Suppressor macrophage treated with lipopolysaccharide for 4 hours (primary cell): Measurements from ENCODE around the gene KCTD2.

Source experiments
- DNase-seq: peaks from one replicate; pipeline ENCODE4 v3.0.0-alpha.2; 2020

KCTD2 gene

GRCh38 chr17:75103601-75104554 is 56.9 kb downstream of the KCTD2 start:
- no peak for DNase-seq

GRCh38 chr17:75105126-75106080 is 58.4 kb downstream of the KCTD2 start:
- peak; percentile 46 for DNase-seq

GRCh38 chr17:75108193-75108592 is 61.2 kb downstream of the KCTD2 start:
- no peak for DNase-seq

GRCh38 chr17:75109046-75109406 is 62.0 kb downstream of the KCTD2 start:
- DNase-seq = no peak

- DNase-seq = peak; percentile 95
Measured at GRCh38 chr17:75109407-75110233, 62.6 kb downstream of the KCTD2 start, which contains the start of gene ARMC7. TSS of gene ARMC7 (plus strand) at chr17:75109969. CDS start at chr17:75110289, 320 bp downstream.

- peak; percentile 27 for DNase-seq
Measured at GRCh38 chr17:75110234-75110937, 63.4 kb downstream of the KCTD2 start.

- peak; percentile 25 for DNase-seq
Measured at GRCh38 chr17:75111777-75112335, 64.8 kb downstream of the KCTD2 start.

GRCh38 chr17:75113798-75114551 is 67.0 kb downstream of the KCTD2 start:
- DNase-seq = peak; percentile 92

- peak; percentile 61 for DNase-seq
Measured at GRCh38 chr17:75114552-75115314, 67.7 kb downstream of the KCTD2 start.
